Stimulated activated CD8-positive, alpha-beta memory T cell treated with anti-CD3 and anti-CD28 coated beads, Interleukin-2, amount 100 ng/mL, for 1 hour (primary cell): ENCODE measurements around the gene CCDC127.
"Not testable (repeated sequence)": the region's sequence is repeated elsewhere in the genome, so short reads cannot be mapped to it uniquely, and the experiment has no call there.

ENCODE experiments used
- DNase-seq, 2 donors: peaks; one replicate each; pipeline ENCODE4 v3.0.0-alpha.2; 2020; ENCODE audit warnings: low read depth in 2 of 2

CCDC127 gene

GRCh38 chr5:203246-203930 lies 14.6 kb downstream of the CCDC127 start:
- no peak for DNase-seq

GRCh38 chr5:201672-202071 lies 16.3 kb downstream of the CCDC127 start:
- DNase-seq = no peak

DNA sequence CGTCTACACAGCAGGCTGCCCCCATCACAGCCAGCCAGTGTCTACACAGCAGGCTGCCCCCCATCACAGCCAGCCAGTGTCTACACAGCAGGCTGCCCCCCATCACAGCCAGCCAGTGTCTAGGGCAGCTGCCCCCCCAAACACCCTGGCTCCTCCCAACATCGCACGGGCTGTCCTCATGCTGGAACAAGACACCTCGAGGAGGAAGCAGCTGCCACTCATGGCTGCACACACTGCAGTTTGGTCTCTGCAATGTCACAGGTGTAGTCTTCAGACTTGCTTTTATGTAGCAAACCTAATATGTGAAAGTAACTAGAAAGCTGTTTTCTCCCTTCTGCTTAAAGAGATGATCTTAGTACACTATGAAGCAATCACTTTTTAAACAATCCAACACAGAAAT lies 17.0 kb downstream of the CCDC127 start:
- DNase-seq = no peak

DNA sequence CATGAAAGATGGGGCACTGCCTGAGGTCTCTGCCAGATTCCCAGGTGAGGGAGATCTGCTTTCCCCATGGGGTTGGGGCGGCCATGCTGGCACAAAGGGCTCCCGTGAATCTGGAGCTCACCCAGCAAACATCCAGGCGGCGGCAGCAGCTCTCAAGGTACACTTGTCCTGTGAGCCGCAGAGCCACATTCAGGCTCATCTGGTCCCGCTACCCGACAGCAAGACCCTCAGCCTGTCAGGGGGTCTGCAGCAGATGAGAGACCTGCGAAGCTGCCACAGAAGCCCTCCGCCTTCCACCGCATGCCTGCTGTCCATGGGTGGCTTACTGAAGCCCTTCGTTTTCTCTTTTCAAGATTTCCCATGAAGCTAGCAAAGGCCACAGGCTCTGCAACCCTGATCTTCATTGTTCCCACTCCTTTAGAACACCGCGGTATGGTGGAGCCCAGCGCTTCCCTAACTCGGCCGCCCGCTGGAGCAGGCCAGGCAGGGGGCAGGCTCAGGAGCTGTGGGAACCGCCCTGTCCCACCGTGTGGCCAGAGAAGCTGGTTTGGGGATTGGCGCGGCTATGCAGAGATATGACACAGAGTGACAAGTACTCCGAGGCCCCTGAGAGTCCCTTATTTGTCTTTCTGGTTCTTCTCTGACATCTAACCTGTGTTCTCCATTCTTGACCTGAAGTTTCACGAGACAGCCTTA lies 17.9 kb downstream of the CCDC127 start:
- no peak for DNase-seq

DNA sequence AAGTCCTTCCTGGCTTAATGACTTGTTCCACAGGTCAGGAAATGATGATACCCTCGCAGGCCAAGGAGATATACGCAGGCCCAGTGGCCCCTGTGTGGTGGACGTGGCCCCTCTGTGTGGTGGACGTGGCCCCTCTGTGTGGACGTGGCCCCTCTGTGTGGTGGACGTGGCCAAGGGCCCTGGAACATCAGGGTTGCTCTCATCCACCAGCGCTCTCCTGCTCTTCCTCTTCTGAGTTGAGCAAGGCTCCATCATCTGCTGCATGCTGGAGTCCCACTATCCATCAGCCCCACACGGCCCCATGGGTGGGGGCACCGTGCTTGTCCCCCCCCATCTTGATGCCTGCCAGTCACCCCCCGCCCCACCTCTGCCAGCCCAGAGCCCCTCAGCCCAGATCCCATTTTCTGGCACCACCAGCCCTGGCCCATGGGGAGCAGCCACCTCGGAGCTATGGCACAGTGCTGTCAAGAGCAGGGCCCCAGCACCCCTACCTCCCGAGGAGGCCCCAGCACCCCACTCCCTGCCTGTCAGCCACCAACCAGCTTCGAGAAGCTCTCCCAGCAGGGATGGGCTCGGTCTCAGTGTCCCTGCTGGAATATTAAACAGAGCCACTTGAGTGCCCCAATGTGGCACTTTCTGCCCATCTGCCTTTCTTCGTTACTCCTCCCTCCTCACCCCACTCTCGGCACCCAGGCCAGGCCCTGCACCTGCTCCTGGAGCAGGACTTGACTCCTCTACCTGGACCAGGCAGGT lies 18.6 kb downstream of the CCDC127 start:
- no peak for DNase-seq

DNA sequence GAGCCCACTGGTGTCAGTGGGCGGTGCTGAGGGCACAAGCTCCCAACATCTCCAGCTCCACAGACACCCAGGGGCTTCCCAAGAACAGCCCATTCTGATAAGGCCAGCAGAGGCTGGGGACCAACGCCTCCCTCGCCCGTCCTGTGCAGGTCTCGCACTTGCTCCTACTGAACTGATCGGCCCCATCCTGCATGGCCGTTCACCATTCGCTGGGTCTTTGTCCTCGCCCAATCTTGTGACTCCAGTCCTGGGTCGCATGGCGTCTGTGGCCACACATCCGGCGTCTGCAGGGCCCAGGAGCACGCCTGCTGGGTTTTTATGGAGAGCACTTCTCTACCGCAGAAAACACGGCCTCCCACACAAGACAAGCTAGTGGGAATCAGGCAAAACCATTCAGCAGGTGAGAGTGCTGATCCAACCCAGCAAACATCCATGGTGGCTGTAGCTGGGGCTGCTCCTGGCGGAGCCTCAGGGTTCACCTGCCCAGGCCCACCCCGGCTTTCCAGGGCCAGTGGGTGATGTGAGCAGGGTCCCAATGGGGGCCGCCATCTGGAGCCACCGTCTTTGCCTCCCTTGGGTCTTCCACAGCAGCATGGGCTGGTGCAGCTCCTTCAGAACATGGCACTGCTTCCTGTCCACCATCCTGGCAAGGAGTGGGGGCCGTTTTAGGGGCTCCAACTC lies 19.3 kb downstream of the CCDC127 start:
- DNase-seq = no peak

- DNase-seq = no peak
These were observed 20.0 kb downstream of the CCDC127 start for GRCh38 chr5:197892-198489.

GRCh38 chr5:197031-197430 lies 20.9 kb downstream of the CCDC127 start:
- DNase-seq = not testable (repeated sequence)

DNA sequence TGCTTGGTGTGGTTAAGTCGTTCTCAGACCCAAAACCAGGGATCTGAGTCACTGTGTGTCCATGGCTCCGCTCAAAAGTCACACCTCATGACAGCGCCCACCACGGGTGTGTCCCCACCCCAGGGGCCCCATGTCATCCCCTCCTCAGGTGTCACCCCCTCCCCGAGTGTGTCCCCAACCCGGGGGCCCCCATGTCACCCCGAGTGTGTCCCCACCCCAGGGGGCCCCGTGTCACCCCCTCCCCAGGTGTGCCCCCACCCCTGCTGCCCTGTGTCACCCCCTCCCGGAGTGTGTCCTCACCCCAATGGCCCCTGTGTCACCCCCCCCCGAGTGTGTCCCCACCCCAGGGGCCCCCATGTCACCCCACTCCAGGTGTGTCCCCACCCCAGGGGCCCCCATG lies 21.6 kb downstream of the CCDC127 start:
- no peak for DNase-seq

DNA sequence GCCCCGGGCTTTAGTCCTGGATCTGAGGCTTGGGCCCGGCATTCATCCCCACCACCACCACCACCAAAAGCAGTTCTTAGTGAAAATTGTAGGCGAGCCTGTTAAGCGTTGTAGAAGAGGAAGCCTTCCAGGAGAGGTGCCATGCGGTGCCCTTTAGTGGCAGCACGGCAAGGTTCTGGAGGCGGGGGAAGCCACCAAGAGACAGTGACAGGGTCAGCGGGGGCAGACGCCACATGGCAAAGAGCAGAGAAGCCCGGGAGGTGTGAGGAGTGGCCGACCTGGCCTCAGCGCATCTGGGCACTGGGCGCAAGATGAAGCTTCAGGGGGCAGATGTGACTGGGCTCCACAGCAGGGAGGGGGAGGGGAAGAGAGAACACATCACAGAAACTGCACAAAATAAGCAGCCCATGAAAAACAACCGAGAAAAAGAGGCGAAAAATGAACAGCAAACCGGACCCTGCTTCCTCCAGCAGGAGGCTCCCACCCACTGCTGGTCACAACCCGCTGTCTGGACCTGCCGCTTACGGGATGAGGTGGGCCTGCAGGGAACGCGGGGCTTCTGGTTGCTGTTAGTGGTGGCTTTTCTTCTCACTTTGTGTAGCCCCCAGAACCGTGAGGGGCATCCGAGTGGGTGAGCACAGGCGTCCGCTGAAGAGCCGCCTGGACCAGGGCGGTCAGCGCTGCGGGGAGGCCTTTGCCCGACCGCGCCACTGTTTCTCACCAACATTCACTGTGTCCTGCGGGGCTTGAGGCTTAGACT lies 22.4 kb downstream of the CCDC127 start:
- DNase-seq = no peak

- no peak for DNase-seq
These were observed 23.2 kb downstream of the CCDC127 start for GRCh38 chr5:194603-195209.

GRCh38 chr5:194102-194501 lies 23.9 kb downstream of the CCDC127 start:
- DNase-seq = no peak

- DNase-seq = no peak
These were observed 24.8 kb downstream of the CCDC127 start for GRCh38 chr5:192970-193831.

DNA sequence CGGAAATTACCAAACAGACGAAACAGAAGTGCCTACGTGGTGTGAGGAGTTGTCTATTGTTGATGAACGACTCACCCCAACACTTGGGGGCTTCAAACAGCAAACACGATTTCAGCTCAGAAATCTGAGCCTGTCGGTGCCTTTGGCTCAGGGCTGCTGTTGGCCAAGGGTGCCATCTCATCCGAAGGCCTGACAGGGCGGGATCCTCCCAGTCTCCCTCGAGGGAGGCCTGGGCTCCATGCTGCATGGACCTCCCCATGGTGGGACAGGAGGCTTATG lies 25.3 kb downstream of the CCDC127 start:
- no peak for DNase-seq

GRCh38 chr5:191949-192690 lies 25.8 kb downstream of the CCDC127 start:
- no peak for DNase-seq

DNA sequence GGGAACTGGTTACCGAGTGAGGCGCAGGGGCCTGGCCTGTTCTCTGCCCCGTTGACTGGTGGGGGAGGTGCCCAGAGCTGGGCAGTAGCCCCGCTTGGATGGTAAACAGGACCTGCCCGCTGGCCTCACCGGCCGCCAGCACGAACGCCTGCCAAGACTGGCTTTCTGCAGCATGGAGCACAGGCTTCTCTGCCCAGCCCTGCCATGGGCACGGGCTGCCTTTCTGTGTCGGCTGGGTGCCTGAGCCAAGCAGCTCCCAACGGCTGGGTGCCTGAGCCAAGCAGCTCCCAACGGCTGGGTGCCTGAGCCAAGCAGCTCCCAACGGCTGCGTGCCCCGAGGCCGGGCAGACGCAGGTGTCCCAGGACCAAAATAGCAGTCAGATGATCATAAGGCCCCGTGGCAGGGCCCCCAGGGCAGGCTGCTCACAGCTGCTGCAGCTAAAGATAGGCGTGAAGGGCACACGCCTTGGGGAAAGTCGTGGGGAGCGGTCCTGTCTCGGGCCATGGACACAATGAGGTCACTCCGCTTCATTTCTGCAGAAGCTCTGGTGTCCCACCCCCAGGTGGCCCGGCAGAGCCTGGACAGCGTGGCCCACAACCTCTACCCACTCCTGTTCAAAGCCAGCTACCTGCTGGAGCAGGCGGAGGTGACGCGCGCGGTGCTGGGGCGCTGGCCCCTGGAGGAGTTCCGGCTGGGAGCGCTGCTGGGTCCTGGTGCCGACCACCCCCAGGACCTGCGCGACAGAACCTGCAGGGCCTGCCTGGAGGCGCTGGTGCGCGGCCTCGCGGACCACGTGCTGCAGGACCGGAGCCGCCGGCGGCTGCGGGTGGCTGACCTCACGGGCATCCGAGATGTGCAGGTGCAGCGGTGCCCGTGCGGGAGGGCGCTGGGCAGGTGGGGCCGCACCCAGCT lies 26.7 kb downstream of the CCDC127 start, which contains the start of gene LRRC14B:
TSS of gene LRRC14B (plus strand) at position 460 of the 913 bp plus-strand sequence. CDS start at position 504, 44 bp downstream.
- DNase-seq = no peak

DNA sequence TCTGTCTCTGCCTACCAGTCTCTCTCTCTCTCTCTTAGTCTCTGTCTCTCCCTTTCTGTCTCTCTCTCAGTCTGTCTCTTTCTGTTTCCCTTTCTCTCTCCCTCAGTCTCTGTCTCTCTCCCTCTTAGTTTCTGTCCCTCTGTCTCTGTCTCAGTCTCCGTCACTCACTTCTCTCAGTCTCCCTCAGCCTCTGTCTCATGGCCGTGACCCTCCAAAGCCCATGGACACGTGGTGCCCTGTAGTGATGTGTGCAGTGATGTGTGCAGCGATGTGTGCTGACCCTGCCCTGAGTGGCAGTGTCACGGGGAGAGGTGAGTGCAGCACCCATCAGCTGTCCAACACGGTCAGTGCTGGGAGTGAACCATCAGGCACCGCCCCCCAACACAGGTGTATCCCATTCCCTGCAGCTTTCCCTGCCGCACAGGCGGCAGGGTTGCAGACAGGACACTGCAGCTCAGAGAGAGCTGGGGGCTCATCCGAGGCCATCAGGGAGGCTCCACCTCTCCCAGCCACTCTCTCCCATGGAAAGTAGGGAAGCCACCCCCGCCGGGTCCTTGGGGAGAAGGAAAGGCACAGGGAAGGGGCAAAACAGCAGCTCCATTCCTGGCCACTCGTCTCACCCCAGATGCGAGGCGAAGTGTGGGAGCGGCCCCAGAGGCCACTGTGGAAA lies 27.5 kb downstream of the CCDC127 start:
- DNase-seq = no peak
